SIG-M5 treated with dmso at 0.1 percent for 504 hours (cell line): Measurements from ENCODE around the gene CCDC136.

ENCODE experiments used
- DNase-seq: peaks from one replicate; lab custom pipeline; 2025; ENCODE audit not compliant: unreplicated experiment; lab: John Stamatoyannopoulos, UW

Gene CCDC136

GRCh38 chr7:128801667-128802418 is 10.1 kb downstream of the CCDC136 start:
- DNase-seq = no peak

- no peak for DNase-seq
Observed at GRCh38 chr7:128804484-128804883, 12.7 kb downstream of the CCDC136 start.

GRCh38 chr7:128805225-128805624 is 13.5 kb downstream of the CCDC136 start:
- DNase-seq = no peak

GRCh38 chr7:128807191-128807590 is 15.4 kb downstream of the CCDC136 start:
- no peak for DNase-seq

GRCh38 chr7:128809363-128809762 is 17.6 kb downstream of the CCDC136 start:
- DNase-seq = no peak

GRCh38 chr7:128810473-128810872 is 18.7 kb downstream of the CCDC136 start:
- DNase-seq = no peak

- no peak for DNase-seq
Observed at GRCh38 chr7:128810997-128811396, 19.2 kb downstream of the CCDC136 start.

GRCh38 chr7:128811631-128812430 is 20.1 kb downstream of the CCDC136 start:
- DNase-seq = peak; percentile 57

GRCh38 chr7:128812514-128813168 is 20.9 kb downstream of the CCDC136 start:
- peak; percentile 83 for DNase-seq

GRCh38 chr7:128814499-128814898 is 22.7 kb downstream of the CCDC136 start:
- DNase-seq = no peak

- DNase-seq = peak; percentile 16
Observed at GRCh38 chr7:128815289-128815942, 23.6 kb downstream of the CCDC136 start.

GRCh38 chr7:128818694-128819093 is 26.9 kb downstream of the CCDC136 start:
- DNase-seq = no peak

- DNase-seq = no peak
Observed at GRCh38 chr7:128821724-128822123, 30.0 kb downstream of the CCDC136 start.

- no peak for DNase-seq
Observed at GRCh38 chr7:128826512-128826911, 34.7 kb downstream of the CCDC136 start.

- no peak for DNase-seq
Observed at GRCh38 chr7:128826916-128827247, 35.1 kb downstream of the CCDC136 start.

- no peak for DNase-seq
Observed at GRCh38 chr7:128827248-128827958, 35.6 kb downstream of the CCDC136 start.

GRCh38 chr7:128827971-128828711 is 36.4 kb downstream of the CCDC136 start:
- no peak for DNase-seq

- no peak for DNase-seq
Observed at GRCh38 chr7:128829391-128830166, 37.8 kb downstream of the CCDC136 start.
